PFSK-1 (cell line): ENCODE data around the gene CUX1.

ENCODE experiments used
- FOXP2 ChIP-seq: optimal IDR thresholded peaks from 2 replicates; pipeline ENCODE3; 2011; ENCODE audit warnings: borderline replicate concordance, control low read depth, inconsistent platforms; ENCODE audit not compliant: insufficient read depth; ENCODE audit errors: extremely low read length, extremely low read depth
- POLR2AphosphoS5 ChIP-seq: IDR thresholded peaks from 2 replicates; pipeline ENCODE4 v1.6.1; 2012; ENCODE audit warnings: low read depth, mild to moderate bottlenecking, control low read depth, low read length, moderate library complexity
- SIN3A ChIP-seq: IDR thresholded peaks from 2 replicates; pipeline ENCODE4 v1.6.1; 2012; ENCODE audit warnings: mild to moderate bottlenecking, low read length, moderate library complexity, borderline replicate concordance; ENCODE audit not compliant: insufficient read depth
- TAF1 ChIP-seq: IDR thresholded peaks from 2 replicates; pipeline ENCODE4 v1.6.1; 2012; ENCODE audit warnings: low read length, control low read depth, borderline replicate concordance; ENCODE audit not compliant: insufficient read depth
- TF ChIP-seq, protein P1 (sequence below), 2 experiments: IDR thresholded peaks; 2 replicates each; pipeline versions ENCODE4 v1.6.1 to v1.8.0; 2011 to 2012; ENCODE audit warnings: low read depth in 2 of 2, low read length in 2 of 2, control low read depth in 1 of 2, inconsistent platforms in 1 of 2, mild to moderate bottlenecking in 1 of 2, moderate library complexity in 1 of 2; ENCODE audit not compliant: insufficient read depth in 1 of 2

Gene CUX1

DNA sequence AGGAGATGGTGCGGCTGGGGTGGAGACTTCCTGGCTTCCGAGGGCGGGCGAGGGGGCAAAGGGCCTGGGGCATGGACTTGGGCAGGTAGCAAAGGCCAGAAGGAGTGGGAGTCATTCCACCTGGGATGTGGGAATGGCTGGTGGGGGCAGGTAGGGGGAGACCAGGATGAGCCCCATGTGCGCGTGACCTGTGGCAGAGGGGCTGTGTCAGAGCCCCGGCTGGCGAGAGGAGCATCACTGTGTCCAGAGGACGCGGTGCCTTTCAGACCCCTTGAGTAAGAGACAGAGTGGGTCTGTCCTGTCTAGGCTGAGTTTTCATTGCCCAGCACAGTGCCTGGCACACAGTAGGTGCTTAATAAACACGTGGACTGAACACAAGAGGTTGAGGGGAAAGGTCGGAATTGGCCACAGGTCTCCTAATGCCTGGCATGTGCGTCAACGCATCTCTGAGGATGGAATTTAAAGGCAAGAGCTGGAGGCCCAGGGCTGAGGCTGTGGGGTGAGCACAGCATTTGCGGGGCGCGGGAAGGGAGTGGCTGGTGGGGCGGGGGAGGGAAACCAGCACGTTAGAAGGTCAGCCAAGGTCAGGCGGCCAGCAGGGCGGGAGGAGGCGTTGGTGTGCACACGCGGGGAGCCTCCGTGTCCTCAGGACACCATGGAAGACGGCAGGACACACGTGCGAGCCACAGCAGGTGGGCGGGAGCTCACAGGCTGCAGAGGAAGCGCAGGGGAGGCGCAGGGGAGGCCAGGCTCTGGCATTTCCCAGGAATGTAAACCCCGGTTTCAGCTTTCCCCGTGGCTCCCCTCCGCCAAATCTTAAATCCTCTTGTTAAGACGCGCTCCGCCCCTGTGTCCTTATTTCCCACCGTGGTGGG lies 51.8 kb downstream of the CUX1 start:
- no peak for TF ChIP-seq TAF1
- TF ChIP-seq, protein P1, sequence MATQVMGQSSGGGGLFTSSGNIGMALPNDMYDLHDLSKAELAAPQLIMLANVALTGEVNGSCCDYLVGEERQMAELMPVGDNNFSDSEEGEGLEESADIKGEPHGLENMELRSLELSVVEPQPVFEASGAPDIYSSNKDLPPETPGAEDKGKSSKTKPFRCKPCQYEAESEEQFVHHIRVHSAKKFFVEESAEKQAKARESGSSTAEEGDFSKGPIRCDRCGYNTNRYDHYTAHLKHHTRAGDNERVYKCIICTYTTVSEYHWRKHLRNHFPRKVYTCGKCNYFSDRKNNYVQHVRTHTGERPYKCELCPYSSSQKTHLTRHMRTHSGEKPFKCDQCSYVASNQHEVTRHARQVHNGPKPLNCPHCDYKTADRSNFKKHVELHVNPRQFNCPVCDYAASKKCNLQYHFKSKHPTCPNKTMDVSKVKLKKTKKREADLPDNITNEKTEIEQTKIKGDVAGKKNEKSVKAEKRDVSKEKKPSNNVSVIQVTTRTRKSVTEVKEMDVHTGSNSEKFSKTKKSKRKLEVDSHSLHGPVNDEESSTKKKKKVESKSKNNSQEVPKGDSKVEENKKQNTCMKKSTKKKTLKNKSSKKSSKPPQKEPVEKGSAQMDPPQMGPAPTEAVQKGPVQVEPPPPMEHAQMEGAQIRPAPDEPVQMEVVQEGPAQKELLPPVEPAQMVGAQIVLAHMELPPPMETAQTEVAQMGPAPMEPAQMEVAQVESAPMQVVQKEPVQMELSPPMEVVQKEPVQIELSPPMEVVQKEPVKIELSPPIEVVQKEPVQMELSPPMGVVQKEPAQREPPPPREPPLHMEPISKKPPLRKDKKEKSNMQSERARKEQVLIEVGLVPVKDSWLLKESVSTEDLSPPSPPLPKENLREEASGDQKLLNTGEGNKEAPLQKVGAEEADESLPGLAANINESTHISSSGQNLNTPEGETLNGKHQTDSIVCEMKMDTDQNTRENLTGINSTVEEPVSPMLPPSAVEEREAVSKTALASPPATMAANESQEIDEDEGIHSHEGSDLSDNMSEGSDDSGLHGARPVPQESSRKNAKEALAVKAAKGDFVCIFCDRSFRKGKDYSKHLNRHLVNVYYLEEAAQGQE (IDR thresholded peaks at IDR 0.05; ENCODE audit: insufficient read depth in 1 of 2, low read depth in 2 of 2, low read length in 2 of 2), result no peak
- TF ChIP-seq SIN3A, result no peak

DNA sequence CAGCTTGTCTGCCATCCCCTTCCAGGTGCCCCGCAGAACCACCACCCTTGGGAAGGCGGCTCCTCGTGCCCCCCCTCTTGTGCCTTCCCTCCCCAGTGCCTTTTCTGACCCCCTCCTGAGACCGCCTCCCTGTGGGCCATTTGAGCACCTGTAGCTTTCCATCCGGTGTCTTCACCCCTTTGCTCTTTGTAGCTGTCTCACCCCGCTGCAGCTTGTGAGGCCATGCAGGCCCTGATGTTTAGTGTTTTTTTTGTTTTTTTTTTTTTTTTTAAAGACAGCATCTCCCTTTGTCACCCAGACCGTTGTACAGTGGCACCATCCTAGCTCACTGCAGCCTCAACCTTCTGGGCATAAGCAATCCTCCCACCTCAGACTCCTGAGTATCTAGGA lies 52.5 kb downstream of the CUX1 start:
- TF ChIP-seq, protein P1 (IDR thresholded peaks at IDR 0.05; ENCODE audit: insufficient read depth in 1 of 2, low read depth in 2 of 2, low read length in 2 of 2), result no peak
- TF ChIP-seq FOXP2 (no peak), TAF1 (no peak), SIN3A (no peak), POLR2AphosphoS5 (no peak)

DNA sequence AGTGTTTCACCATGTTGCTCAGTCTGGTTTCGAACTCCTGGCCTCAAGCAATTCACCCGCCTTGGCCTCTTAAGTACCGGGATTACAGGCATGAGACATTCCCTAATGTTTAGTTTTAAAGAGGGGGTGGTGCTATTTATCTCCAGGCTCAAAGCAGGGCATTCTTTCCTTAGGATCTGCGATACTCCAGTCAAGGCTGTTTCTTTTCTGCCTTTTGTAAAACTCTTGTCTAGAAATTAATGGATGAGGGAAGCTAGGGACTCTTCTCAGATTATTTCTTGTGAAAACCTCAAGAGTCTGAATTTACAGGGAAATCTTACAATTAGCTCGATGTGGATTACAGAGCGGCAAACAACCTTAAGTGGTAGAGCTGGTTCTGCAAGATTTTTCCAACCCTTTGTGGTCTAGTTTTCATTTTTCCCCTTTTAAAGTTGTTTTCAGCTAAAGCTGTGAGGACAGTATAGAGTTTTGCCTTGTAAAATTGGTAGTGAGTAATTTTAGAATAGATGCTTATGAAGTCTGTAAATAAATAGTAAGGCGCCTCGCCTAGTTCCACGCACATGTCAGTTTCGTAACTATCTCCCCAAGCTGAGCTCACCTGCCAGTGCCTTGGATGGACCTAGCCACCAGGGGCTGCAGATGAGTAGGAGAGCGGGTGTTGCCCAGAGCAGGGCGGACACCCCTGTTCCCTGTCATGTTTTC lies 53.1 kb downstream of the CUX1 start:
- no peak for TF ChIP-seq SIN3A
- TF ChIP-seq TAF1, result no peak
- TF ChIP-seq FOXP2, result no peak
- TF ChIP-seq POLR2AphosphoS5, result no peak
- TF ChIP-seq, protein P1 (IDR thresholded peaks at IDR 0.05; ENCODE audit: insufficient read depth in 1 of 2, low read depth in 2 of 2, low read length in 2 of 2), result no peak

DNA sequence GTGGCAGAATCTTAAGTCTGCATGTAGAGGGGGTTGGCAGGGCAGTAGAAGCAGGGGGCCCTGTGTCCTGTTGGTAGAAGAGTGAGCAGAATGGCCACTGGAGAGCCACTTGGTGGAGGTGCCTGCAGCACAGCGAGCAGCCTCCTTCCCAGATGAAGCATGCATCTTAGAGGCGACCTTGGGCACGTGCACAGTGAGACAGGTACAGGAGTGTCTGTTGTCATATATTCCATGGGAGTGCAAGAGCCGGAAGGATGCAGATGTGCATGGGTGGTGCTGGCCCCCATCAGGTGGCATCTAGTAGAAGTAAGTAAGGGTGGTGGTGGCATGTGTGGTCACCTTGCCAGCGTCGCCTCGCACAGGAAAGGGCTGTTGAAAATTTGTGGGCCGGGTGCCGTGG lies 53.9 kb downstream of the CUX1 start:
- TF ChIP-seq SIN3A (no peak), TAF1 (no peak), FOXP2 (no peak), POLR2AphosphoS5 (no peak)
- TF ChIP-seq, protein P1 (IDR thresholded peaks at IDR 0.05; ENCODE audit: insufficient read depth in 1 of 2, low read depth in 2 of 2, low read length in 2 of 2), result no peak
